Measurements from ENCODE around the gene SIDT1.

Gene SIDT1

DNA sequence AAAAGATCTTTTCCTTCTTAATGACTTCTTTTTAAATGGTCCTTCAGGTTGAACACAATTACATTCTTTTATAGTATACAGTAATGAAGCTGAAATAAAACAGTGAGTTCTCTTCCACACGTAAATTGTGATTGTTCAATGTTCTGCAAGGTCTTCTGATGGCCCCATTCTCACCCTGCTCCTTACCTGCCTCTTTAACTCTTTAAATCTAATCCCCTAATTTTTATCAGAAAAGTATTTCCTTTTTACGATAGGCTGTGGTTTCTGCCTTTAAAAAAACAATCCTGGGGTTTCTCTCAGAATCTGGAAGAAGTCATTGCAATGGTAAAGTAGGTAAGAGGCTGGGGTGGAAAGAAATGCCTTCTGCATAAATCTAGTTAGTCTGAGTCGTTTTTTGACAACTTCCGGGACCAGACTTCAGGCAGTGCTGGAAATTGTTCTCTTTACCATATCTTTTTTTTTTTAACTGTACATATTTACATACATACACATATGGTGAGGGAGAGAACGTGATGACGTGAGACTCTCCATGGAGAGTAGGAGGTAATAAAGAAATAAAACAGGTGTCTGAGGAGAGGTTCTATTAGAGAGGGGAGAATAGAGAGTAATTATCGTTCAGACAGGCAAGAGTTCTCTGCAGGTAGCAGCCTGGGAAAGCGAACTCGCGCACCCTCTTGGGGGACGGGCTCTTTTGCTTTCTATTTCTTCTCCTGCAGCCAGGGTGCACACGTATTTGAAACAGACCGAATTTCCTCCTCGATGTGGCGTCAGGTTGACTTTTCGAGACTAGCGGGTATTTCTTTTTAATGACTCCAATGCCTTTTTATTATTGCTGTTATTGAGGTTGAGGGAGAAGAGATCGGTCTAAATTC lies at the start of gene SIDT1:
TSS of gene SIDT1 (plus strand) at position 730 of the 872 bp plus-strand sequence. CDS start 467 bp downstream, outside the sequence.
- DNase-seq = peak in 3 of 56 donors; percentile 14 to 19 (median 17)

DNA sequence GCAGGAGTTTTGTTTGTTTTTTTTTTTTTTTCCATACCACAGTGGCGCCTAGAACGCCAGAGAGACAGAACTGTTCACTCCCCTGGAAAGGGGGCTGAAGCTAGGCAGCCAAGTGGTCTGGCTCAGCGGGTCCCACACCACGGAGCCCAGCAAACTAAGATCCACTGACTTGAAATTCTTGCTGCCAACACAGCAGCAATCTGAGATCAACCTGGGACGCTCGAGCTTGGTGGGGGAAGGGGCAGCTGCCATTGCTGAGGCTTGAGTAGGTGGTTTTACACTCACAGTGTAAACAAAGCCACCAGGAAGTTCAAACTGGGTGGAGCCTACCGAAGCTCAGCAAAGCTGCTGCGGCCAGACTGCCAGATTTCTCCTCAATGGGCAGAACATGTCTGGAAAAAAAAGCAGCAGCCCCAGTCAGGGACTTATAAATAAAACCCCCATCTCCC lies 47.2 kb upstream of the SIDT1 start:
- DNase-seq = no peak

DNA sequence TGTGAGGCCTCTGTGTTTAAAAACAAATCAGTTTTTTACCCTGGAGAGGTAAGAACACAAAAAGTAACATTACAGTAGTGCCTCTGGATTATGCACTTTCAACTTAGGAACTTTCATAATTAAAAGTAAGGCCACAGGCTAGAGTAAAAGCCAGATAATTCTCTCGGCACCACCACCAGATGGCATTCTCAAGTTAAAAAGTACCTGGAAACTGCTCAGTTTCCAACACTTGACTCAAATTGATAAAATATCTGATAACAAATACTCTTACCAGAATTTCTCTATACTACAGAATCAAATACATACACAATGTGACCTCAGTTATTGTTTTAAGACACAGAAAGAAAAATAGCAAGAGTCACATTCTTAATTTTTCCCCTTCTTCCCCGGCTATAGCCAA lies 37.3 kb upstream of the SIDT1 start:
- DNase-seq = peak in 6 of 56 donors; percentile 0 to 33 (median 4)

DNA sequence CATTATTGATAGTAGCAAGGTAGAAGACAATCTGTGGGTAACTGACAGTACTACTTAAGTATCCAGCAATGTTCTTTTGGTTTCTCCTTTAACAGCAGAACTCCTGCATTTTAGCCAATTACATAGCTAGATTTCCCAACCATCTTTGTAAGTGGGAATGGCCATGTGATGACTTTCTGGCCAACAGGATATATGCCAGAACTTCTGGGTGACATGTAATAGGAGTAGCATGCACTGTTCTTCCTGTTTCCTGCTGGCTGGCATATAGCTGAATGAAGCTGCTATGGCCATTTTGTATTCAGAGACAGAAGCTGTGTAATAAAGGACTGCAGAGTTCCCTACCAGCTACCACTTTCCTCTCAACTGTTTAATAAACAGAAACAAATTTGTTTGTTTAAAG lies 35.4 kb upstream of the SIDT1 start:
- no peak for DNase-seq

GRCh38 chr3:113498221-113499005 lies 33.9 kb upstream of the SIDT1 start:
- no peak for DNase-seq

DNA sequence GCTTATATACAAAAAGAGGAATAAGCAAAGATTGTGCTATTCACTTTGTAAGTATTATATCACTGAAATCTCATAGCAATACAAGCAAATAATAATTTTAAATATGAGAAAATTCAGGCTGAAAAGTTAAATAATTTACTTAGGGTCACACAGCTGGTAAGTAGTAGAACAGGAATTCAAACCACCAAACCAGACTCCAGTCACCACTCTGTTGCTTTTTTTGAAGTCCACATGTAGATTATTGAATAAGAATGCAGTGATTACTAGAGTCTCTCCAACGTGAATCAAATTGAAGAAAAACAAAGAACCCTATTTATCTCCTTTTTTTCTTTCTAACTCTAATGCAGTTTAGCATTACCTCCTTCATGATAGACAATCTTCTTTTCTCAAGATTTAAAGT lies 33.3 kb upstream of the SIDT1 start:
- no peak for DNase-seq

GRCh38 chr3:113501597-113501996 lies 30.8 kb upstream of the SIDT1 start:
- DNase-seq = no peak

- DNase-seq = no peak
These were observed 26.5 kb upstream of the SIDT1 start for GRCh38 chr3:113505867-113506266.

GRCh38 chr3:113507501-113508067 lies 24.8 kb upstream of the SIDT1 start:
- DNase-seq = no peak

DNA sequence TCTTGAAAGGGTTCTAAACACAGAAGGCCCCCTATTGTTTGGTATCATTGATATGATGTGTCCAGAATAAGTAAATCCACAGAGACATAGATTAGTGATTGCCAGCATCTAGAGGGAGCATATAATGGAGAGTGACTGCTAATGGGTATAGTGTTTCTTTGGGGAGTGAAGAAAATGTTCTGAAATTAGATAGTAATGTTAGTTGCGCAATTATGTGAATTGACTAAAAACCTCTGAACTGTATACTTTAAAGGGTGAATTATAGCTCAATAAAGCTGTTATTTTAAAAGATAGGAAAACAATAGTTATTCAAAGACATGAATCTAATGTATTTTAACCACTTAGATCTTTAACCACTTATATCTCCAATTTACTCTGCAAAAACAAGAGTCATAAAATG lies 23.4 kb upstream of the SIDT1 start:
- no peak for DNase-seq

DNA sequence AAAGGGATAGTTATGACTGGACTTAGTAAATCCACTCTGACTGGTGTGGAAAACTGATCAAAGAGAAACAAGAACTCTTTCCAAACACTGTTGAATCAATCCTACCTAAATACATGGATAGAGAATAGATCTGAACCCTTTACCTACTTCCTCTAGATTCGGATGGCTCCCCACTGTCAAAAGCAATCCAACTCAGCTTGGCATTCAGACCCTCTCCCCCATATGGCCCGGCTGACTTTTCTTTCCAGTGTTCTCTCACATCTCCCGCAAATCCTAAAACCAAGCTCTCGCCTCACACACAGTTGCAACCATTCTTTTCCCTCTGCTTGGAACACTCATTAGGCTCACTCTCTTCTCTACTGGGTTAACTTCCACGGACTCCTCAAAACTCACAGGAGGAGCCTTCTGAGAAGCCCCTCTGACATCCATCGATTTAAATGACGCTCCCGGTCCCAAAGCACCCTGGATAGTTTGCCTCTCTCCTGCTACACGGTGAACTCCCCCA lies 18.0 kb upstream of the SIDT1 start:
- no peak for DNase-seq

DNA sequence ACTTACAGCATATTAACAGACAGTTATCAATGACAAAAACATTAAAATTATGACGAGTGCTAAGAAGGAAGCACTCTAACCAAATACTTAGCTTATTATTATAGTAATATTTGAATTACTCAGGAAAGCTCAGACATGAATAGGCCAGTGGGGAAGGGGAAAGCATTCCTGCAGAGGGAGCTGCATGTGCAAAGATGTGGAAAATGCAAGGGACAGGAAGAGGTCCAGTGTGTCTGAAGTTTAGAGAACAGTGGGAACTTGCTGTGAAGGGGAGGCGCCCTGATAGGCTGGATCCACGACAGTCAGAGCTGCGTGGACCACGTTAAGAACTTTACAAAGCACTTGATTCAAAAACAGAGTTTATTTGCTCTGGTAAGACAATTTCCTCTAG lies 16.2 kb upstream of the SIDT1 start:
- no peak for DNase-seq

- no peak for DNase-seq
These were observed 10.4 kb upstream of the SIDT1 start for GRCh38 chr3:113521981-113522380.

- DNase-seq = no peak
These were observed 9.1 kb upstream of the SIDT1 start for GRCh38 chr3:113523241-113523640.

DNA sequence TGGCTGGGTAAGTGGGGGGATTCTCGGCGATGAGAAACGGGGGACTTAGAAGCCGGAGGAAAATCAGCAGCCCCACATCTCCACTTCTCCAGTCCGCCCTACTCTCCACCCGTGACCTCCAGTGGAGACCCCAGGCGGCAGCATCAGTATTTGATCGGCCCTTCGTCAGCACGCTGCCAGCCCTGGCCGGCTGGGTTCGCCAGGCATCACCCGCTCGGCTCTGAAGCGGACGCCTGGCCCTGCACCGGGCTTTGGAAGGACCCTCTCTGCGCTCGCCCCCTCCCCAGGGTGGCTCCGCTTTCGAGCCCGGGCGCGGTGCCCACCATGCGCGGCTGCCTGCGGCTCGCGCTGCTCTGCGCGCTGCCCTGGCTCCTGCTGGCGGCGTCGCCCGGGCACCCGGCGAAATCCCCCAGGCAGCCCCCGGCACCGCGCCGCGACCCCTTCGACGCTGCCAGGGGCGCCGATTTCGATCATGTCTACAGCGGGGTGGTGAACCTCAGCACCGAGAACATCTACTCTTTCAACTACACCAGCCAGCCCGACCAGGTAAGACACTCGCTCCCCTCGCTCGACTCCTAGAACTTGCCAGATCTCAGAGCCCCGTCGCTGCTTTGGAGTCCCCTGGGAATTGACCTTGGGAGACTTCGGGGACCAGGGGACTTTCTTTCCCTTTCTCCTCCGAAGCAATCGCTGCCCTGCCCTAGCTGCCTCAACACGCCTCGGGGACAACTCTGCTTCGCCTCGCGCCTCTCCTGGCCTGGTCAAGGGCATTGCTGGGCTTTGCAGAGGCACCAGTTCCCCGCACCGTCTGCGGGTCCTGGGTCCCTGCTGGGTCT lies 561 bp downstream of the SIDT1 start:
- DNase-seq = peak in 5 of 56 donors; percentile 1 to 35 (median 21)

- no peak for DNase-seq
These were observed 1.2 kb downstream of the SIDT1 start for GRCh38 chr3:113533534-113533892.

DNA sequence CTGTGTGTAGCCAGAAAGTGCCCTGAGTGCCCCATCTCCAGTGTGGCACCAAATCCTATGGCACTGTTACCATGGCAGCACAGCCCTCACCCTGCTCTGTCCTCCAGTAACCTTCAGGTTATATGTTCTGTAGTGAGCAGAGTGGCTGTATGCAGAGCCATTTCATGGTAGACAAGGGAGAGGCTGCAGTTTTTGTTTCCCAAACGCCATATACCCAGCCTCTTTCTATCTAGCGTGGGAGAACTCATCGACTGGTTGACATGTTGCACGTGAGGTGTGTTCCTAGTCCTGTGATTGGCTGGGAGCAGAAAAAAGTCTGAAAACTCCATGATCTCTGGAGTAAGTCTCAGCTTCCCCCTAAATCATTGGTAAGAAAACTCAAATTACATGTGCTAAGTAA lies 2.0 kb downstream of the SIDT1 start:
- no peak for DNase-seq

DNA sequence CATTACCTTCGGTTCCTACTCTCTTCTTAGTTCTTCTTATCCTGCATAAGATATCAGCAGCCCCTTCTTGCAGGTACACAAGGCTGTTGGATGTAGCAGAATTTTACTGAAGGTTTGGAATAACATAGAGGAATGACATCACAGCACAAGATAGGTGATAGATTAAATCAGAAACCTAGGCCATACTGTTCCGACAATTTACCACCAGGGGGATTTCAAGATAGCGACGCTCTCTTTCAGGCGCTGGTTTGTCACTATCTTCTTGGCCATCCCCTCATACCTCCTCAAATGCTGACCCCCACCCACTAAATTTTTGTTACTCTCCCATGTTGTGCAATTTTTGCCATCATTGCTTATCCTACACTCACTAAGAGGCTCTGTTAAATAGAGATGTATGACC lies 3.5 kb downstream of the SIDT1 start:
- DNase-seq = no peak

- DNase-seq = no peak
These were observed 4.3 kb downstream of the SIDT1 start for GRCh38 chr3:113536627-113537101.

- no peak for DNase-seq
These were observed 4.8 kb downstream of the SIDT1 start for GRCh38 chr3:113537155-113537554.

GRCh38 chr3:113541519-113541918 lies 9.2 kb downstream of the SIDT1 start:
- no peak for DNase-seq
